Tibial artery (tissue), 4 donors: ENCODE results near the gene EIF3B.
"Not testable (repeated sequence)": the region's sequence is repeated elsewhere in the genome, so short reads cannot be mapped to it uniquely, and the experiment has no call there.

Experiments
- DNase-seq, 2 donors: peaks; one replicate each; pipeline ENCODE4 v3.0.0-alpha.2; 2019
- H3K27ac ChIP-seq, 2 donors: fragments of 200-600 bp; sonication (generic) in 1 of 2; 1 replicate in 1 of 2; 2 replicates in 1 of 2; pipeline ENCODE4 v1.5.1; 2018 to 2019; ENCODE audit warnings: mild to moderate bottlenecking in 1 of 2
- H3K27me3 ChIP-seq, 2 donors: fragments of 200-600 bp; sonication (generic) in 1 of 2; one replicate each; pipeline versions ENCODE4 v1.5.1 to v1.6.0; 2016 to 2019
- H3K36me3 ChIP-seq, 3 donors: fragments of 200-600 bp; sonication (generic) in 2 of 3; one replicate each; pipeline ENCODE4 v1.5.1; 2016 to 2019; ENCODE audit warnings: mild to moderate bottlenecking in 2 of 3
- H3K4me1 ChIP-seq, 4 donors: fragments of 200-600 bp; sonication (generic) in 2 of 4; 1 replicate in 3 of 4; 2 replicates in 1 of 4; pipeline ENCODE4 v1.5.1; 2016 to 2019
- H3K4me3 ChIP-seq, 2 donors: fragments of 200-600 bp; sonication (generic) in 1 of 2; 1 replicate in 1 of 2; 2 replicates in 1 of 2; pipeline ENCODE4 v1.5.1; 2018 to 2019; ENCODE audit warnings: mild to moderate bottlenecking in 2 of 2
- H3K9me3 ChIP-seq, 3 donors: fragments of 200-600 bp; sonication (generic) in 1 of 3; one replicate each; pipeline ENCODE4 v1.5.1; 2016 to 2019
- intact Hi-C: fragments of 100-400 bp; cut with DNase I; formaldehyde crosslinking; loops from one replicate; pipeline ENCODE4 v1.15.0; 2023; ENCODE audit warnings: low total_unique reads
- TF ChIP-seq, protein P1 (sequence below), 2 experiments: fragments of 200-600 bp in 1 of 2; fragments of 450-650 bp in 1 of 2; IDR thresholded peaks; one replicate each; pipeline ENCODE4 v1.5.1; 2017 to 2019; ENCODE audit warnings: antibody characterized with exemption in 2 of 2, mild to moderate bottlenecking in 1 of 2, moderate library complexity in 1 of 2

Gene EIF3B

DNA sequence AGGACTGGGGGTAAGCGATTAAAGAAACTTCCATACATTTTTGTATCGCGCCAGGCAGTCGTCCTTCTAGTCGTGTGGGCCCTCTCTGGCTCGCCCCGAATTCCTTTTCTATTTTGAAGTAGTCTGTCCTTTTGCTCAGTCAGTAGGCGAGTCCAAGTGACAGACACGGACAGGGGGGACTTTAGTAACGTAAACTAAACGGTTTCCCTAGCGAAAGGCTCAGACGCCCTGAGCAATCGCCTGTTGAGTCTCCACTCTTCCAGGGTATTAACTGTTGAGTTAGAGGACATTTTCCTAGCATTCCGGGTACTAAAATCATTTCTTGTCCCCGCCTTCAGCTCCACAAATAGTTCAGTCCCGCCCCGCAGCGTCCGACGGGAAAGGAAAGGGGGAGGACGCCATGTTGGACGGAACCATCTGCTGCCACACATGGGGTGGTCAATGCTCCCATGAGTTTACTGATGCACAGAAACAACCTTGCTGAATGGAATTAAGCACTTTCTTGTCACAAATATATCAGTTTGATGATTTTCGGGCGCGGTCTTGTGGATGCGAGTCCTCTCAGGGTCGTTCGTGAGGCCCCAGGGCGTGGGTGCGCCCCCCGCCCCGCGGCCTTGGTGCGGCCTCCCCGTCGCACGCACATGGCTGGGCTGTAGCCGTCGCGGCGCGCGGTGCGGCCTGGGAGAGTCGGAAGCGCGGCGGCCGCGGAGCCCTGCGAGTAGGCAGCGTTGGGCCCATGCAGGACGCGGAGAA, at the start of gene EIF3B:
Gene EIF3B, plus strand, starts transcription at position 642 of the 753 bp plus-strand sequence. Its CDS starts 95 bp downstream, at position 737.
- Histone ChIP-seq H3K9me3 (no peaks in the 10 kb centered on the region), H3K27ac (peak within 1 kb of the TSS; percentile 93 to 99), H3K27me3 (no peaks in the 10 kb centered on the region), H3K4me3 (peak within 1 kb of the TSS; percentile 94 to 99), H3K36me3 (peaks cover 0 to 9% (median 0%) of the 10 kb centered on the region in 3 donors), H3K4me1 (peaks cover 0 to 48% (median 36%) of the 10 kb centered on the region in 4 donors)
- TF ChIP-seq, protein P1, sequence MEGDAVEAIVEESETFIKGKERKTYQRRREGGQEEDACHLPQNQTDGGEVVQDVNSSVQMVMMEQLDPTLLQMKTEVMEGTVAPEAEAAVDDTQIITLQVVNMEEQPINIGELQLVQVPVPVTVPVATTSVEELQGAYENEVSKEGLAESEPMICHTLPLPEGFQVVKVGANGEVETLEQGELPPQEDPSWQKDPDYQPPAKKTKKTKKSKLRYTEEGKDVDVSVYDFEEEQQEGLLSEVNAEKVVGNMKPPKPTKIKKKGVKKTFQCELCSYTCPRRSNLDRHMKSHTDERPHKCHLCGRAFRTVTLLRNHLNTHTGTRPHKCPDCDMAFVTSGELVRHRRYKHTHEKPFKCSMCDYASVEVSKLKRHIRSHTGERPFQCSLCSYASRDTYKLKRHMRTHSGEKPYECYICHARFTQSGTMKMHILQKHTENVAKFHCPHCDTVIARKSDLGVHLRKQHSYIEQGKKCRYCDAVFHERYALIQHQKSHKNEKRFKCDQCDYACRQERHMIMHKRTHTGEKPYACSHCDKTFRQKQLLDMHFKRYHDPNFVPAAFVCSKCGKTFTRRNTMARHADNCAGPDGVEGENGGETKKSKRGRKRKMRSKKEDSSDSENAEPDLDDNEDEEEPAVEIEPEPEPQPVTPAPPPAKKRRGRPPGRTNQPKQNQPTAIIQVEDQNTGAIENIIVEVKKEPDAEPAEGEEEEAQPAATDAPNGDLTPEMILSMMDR (IDR thresholded peaks at IDR 0.05) = no peak
- DNase-seq = peak; percentile 91 to 94
- intact Hi-C loops = loop anchor here (5.0 kb wide), 2 partner anchors 42 to 112 kb away; partner anchors contain the start of genes MRM2, NUDT1 and SNX8

DNA sequence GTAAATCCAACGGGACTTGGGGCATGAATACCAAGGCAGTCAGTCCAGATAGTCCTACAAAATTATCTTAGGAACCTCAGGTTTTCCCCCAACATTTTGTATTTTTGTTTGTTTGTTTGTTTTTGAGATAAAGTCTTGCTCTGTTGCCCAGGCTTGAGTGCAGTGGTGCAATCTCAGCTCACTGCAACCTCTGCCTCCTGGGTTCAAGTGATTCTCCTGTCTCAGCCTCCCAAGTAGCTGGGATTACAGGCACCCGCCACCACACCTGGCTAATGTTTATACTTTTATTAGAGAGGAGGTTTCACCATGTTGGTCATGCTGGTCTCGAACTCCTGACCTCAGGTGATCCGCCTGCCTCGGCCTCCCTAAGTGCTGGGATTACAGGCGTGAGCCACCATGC, 49.4 kb upstream of the EIF3B start:
- H3K4me1 ChIP-seq, H3K9me3 ChIP-seq, H3K27ac ChIP-seq, DNase-seq, intact Hi-C loops, H3K27me3 ChIP-seq, H3K4me3 ChIP-seq, H3K36me3 ChIP-seq: not testable (repeated sequence)

DNA sequence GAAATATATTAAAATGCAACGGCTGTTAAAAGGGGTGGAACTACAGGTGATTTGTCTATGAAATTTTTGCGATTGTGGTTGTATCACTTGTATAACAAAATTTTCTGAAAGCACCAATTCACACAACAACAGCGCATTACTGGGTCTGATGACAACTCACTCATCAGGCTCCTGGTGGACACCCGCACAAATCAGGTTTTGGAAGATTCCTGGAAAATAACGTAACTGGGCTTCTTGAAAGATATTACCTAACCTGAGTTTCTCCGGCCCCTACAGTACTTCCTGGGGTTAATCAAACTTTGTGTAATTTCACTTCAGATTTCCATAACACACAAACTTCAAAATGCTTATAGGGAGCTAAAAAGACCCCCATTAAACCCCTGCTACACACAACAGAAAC, 47.9 kb upstream of the EIF3B start:
- TF ChIP-seq, protein P1 (IDR thresholded peaks at IDR 0.05) = no peak
- Histone ChIP-seq H3K36me3 (no peaks in the 10 kb centered on the region), H3K27me3 (no peaks in the 10 kb centered on the region), H3K27ac (no peak overlapping the region), H3K4me1 (no peaks in the 10 kb centered on the region), H3K4me3 (no peak overlapping the region), H3K9me3 (no peaks in the 10 kb centered on the region)
- intact Hi-C loops = no loop called here
- no peak for DNase-seq

DNA sequence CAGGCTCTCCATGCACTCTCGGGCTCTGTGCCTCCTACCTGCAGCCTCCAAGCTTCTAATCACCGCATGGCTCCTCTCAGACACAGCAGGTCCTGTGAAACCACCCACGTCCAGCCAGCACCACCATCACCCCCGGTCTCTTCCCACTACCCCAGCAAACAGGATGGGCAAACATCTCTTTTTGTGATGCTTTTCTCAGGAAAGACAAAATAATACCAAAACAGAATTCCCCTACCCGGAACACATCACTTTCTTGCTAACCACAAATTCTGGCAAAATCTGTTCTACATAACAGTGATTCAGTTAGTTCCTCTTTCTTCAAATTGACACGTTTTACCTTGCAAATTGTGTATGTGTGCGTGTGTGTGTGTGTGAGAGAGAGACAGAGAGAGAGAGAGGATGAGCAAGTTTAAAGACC, 46.9 kb upstream of the EIF3B start:
- Histone ChIP-seq H3K27me3 (no peaks in the 10 kb centered on the region), H3K4me1 (no peaks in the 10 kb centered on the region), H3K4me3 (no peak overlapping the region), H3K36me3 (no peaks in the 10 kb centered on the region), H3K27ac (no peak overlapping the region), H3K9me3 (no peaks in the 10 kb centered on the region)
- intact Hi-C loops = no loop called here
- DNase-seq = no peak
- TF ChIP-seq, protein P1 (IDR thresholded peaks at IDR 0.05) = no peak

DNA sequence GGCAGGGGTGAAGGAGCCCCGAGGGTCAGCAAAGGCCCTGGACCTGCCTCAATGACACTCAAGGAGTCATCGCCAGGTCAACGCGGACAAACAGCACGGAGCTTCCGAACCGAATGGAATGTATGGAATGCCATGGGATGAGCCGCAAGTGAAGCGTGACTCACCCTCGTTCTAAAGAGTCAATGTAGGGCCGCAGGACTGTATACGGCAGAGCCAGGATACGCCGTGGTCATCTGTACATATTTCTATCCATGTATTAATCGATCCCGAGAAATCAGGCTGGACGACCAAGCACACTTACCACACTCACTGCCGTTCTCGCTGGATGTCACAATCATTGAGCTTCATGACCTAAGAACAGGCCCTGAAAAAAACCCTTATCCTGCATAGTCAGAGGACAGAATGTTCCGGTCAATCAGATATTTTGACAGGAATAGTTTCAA, 44.7 kb upstream of the EIF3B start:
- no peak overlapping the region for H3K4me3 ChIP-seq
- DNase-seq = no peak

More for the DNA sequence above, 44.7 kb upstream of the EIF3B start:
- intact Hi-C loops = loop anchor here (5.0 to 10.0 kb wide), 3 partner anchors 42 to 808 kb away; partner anchors contain the start of genes EIF3B, INTS1 and MAD1L1
- Histone ChIP-seq H3K9me3 (no peaks in the 10 kb centered on the region), H3K4me1 (peaks cover 0 to 10% (median 6%) of the 10 kb centered on the region in 4 donors), H3K27me3 (no peaks in the 10 kb centered on the region), H3K27ac (no peak overlapping the region), H3K36me3 (no peaks in the 10 kb centered on the region)
- TF ChIP-seq, protein P1 (IDR thresholded peaks at IDR 0.05) = no peak
